A673 (cell line): ENCODE results near the gene MPHOSPH9. TPM values are rescaled to one million over a fixed set of nuclear protein-coding genes. Genes with fewer than 3 reads are reported as not detected.

ENCODE experiments used
- BruUV-seq: library from RNA; stranded (reverse); fragments of 400-500 nt; replicated peaks from 2 replicates; lab custom pipeline; 2021; lab: Mats Ljungman, UMichigan
- CTCF ChIA-PET: fragments of 300-600 bp; sonication (Branson Sonifier 250); formaldehyde crosslinking; loops from one replicate; lab custom pipeline; 2022; ENCODE audit warnings: antibody characterized with exemption; lab: Charles Lee
- POLR2A ChIA-PET: fragments of 300-600 bp; sonication (Branson Sonifier 250); formaldehyde crosslinking; loops from one replicate; lab custom pipeline; 2022; ENCODE audit warnings: antibody characterized with exemption; ENCODE audit not compliant: low non-redundant PET; lab: Charles Lee
- DNase-seq: peaks from one replicate; pipeline ENCODE4 v3.0.0-alpha.2; 2015; ENCODE audit warnings: low spot score
- H3K27ac ChIP-seq: fragments of 200-600 bp; sonication (generic); 2 replicates; pipeline ENCODE4 v1.5.1; 2016; ENCODE audit warnings: mixed run types, low read depth, mild to moderate bottlenecking, mixed read lengths, antibody characterized with exemption, low read length; ENCODE audit not compliant: poor library complexity, severe bottlenecking
- H3K27me3 ChIP-seq: fragments of 200-600 bp; sonication (generic); replicated peaks from 2 replicates; pipeline ENCODE4 v1.6.1; 2017; ENCODE audit warnings: mixed run types, low read depth, mild to moderate bottlenecking, mixed read lengths, antibody characterized with exemption, low read length; ENCODE audit not compliant: insufficient read depth, poor library complexity
- H3K36me3 ChIP-seq: fragments of 200-600 bp; sonication (generic); 2 replicates; pipeline ENCODE4 v1.6.1; 2016; ENCODE audit warnings: mixed run types, mild to moderate bottlenecking, mixed read lengths, antibody characterized with exemption, low read length; ENCODE audit not compliant: insufficient read depth, poor library complexity, severe bottlenecking
- H3K4me1 ChIP-seq: fragments of 200-600 bp; sonication (generic); 2 replicates; pipeline ENCODE4 v1.6.1; 2017; ENCODE audit warnings: mixed run types, mild to moderate bottlenecking, mixed read lengths, antibody characterized with exemption, low read length; ENCODE audit not compliant: insufficient read depth, poor library complexity, severe bottlenecking
- H3K4me3 ChIP-seq: fragments of 200-600 bp; sonication (generic); 2 replicates; pipeline ENCODE4 v1.5.1; 2016; ENCODE audit warnings: low read depth, mixed run types, mild to moderate bottlenecking, mixed read lengths, low read length; ENCODE audit not compliant: poor library complexity, severe bottlenecking
- H3K9me3 ChIP-seq: fragments of 200-600 bp; sonication (generic); 2 replicates; pipeline ENCODE4 v1.6.1; 2016; ENCODE audit warnings: mixed run types, low read depth, mild to moderate bottlenecking, mixed read lengths, antibody characterized with exemption, low read length; ENCODE audit not compliant: poor library complexity, severe bottlenecking
- EZH2 ChIP-seq: fragments of 200-600 bp; sonication (generic); IDR thresholded peaks from 2 replicates; pipeline ENCODE4 v1.6.1; 2017; ENCODE audit warnings: borderline replicate concordance, low read depth, mild to moderate bottlenecking, mixed read lengths, antibody characterized with exemption, low read length; ENCODE audit not compliant: poor library complexity, severe bottlenecking
- intact Hi-C: fragments of 100-400 bp; cut with micrococcal nuclease; formaldehyde crosslinking; loops from one replicate; pipeline ENCODE4 v1.10.0; 2022; ENCODE audit not compliant: unreplicated experiment
- total RNA-seq: library from RNA; stranded (reverse); gene quantifications from 2 replicates; pipeline ENCODE4 v1.2.3, GENCODE V29; 2021
- TF ChIP-seq, protein P1 (sequence below): fragments of 300-800, 200-600 bp; sonication (generic); conservative IDR thresholded peaks from 2 replicates; pipeline ENCODE4 v1.5.1; 2017; ENCODE audit warnings: low read depth, mild to moderate bottlenecking, antibody characterized with exemption, low read length, moderate library complexity, mixed read lengths

The MPHOSPH9 gene
- total RNA-seq, 1 experiment from 2014 or later, result 80.8 TPM

GRCh38 chr12:123141615-123142517 lies 91.1 kb downstream of the MPHOSPH9 start:
- H3K27ac ChIP-seq, result no peak overlapping the region
- CTCF ChIA-PET, result no interaction called here
- no peak overlapping the region for H3K4me3 ChIP-seq
- H3K36me3 ChIP-seq, result no peaks in the 10 kb centered on the region
- no peak for DNase-seq
- H3K4me1 ChIP-seq, result no peaks in the 10 kb centered on the region
- POLR2A ChIA-PET, result no interaction called here
- intact Hi-C loops, result no loop called here
- TF ChIP-seq, protein P1, sequence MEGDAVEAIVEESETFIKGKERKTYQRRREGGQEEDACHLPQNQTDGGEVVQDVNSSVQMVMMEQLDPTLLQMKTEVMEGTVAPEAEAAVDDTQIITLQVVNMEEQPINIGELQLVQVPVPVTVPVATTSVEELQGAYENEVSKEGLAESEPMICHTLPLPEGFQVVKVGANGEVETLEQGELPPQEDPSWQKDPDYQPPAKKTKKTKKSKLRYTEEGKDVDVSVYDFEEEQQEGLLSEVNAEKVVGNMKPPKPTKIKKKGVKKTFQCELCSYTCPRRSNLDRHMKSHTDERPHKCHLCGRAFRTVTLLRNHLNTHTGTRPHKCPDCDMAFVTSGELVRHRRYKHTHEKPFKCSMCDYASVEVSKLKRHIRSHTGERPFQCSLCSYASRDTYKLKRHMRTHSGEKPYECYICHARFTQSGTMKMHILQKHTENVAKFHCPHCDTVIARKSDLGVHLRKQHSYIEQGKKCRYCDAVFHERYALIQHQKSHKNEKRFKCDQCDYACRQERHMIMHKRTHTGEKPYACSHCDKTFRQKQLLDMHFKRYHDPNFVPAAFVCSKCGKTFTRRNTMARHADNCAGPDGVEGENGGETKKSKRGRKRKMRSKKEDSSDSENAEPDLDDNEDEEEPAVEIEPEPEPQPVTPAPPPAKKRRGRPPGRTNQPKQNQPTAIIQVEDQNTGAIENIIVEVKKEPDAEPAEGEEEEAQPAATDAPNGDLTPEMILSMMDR, result no peak
- TF ChIP-seq EZH2, result no peak
- H3K9me3 ChIP-seq, result no peaks in the 10 kb centered on the region
- no TSS peak for BruUV-seq
- H3K27me3 ChIP-seq, result no peaks in the 10 kb centered on the region

DNA sequence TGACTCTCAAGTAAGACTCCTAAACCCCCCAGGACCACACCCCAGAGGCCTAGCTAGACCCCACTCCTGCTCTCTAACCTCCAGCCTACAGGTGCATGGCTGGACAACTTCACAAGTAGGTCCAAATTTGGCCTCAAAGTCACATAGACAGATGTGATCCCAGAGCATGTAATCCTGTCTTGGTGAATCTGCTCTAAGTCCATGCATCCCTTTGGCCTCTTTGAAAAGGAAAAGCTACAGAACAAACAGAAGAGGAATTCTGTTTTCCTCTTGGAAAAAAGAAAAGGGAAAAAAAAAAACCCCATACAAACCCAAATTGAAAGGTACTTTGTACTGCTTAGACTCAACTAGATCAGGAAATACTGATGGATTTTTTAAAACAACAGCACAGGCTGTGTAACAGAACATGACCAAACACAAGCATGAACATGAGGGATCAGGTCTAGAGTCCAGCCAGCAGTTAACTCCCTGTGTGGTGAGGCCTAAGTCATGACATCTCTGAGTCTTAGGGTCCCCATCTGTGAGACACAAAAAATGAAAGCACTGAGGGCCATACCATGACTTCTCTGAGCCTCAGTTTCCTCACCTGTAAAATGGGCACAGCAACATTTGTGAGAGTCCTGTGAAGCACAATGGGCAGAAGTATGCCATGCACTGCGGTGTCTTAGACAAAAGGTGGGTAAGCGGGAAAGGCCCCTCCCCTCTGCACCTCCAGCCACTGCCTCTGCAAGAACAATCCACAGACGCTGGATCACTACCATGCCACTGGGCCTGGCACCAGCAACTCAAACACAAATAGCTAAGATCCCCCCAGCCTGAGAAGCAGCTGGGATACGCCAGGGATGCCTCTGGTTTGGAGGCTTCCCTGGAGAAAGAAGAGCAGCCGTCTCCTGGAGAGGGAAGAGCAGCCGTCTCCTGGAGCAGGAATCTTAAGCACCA lies 92.0 kb downstream of the MPHOSPH9 start:
- TF ChIP-seq, protein P1, result no peak
- TF ChIP-seq EZH2, result no peak
- intact Hi-C loops, result no loop called here
- ChIA-PET POLR2A (no interaction called here), CTCF (no interaction called here)
- Histone ChIP-seq H3K27me3 (no peaks in the 10 kb centered on the region), H3K9me3 (no peaks in the 10 kb centered on the region), H3K36me3 (no peaks in the 10 kb centered on the region), H3K27ac (no peak overlapping the region), H3K4me3 (no peak overlapping the region), H3K4me1 (no peaks in the 10 kb centered on the region)
- BruUV-seq, result no TSS peak
- no peak for DNase-seq

DNA sequence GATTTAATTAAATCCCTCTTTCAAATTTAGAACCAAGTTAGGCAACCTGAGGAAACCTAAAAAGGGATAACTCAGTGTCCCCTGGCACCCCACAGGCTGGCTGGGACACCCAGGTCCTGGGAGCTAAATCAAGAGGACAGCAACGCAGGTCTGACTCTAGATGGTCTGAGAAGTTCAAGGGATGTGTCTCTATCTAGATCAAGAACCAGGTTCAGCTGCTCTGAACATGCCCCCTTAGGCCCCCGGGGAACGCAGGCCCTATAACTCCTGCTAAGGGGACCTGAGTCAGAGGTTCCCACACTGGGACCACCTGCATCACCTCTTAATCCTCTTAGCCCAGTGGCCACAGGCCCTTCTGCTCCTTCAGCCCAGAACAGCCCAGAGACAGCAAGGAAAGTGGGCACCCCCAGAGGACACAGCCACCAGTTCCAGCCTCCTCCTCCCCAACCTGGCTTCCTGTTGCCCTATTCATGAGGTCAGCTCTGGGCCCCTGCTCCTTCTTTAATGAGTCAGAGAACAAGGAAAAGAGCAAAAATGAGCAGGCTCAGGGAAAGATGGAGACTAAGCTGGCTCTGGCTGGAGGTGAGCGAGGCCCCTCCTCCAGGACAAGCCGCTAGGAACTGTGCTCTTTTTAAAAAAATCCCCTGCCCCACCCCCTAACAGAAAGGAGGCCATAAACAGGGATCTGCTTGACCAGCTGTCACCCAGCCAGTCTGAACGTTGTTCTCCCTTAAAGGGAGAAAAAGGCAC lies 92.8 kb downstream of the MPHOSPH9 start:
- no peaks in the 10 kb centered on the region for H3K9me3 ChIP-seq
- BruUV-seq, result no TSS peak
- no peaks in the 10 kb centered on the region for H3K27me3 ChIP-seq
- TF ChIP-seq, protein P1, result no peak
- no peak for TF ChIP-seq EZH2
- H3K4me3 ChIP-seq, result no peak overlapping the region
- intact Hi-C loops, result no loop called here
- ChIA-PET POLR2A (no interaction called here), CTCF (no interaction called here)
- no peaks in the 10 kb centered on the region for H3K4me1 ChIP-seq
- DNase-seq, result no peak
- no peaks in the 10 kb centered on the region for H3K36me3 ChIP-seq
- no peak overlapping the region for H3K27ac ChIP-seq
